Activated CD4-positive, alpha-beta T cell treated with anti-CD3 and anti-CD28 coated beads for 36 hours (primary cell): ENCODE data around the gene ZNF691. TPM values are rescaled to one million over a fixed set of nuclear protein-coding genes. Genes with fewer than 3 reads are reported as not detected.

Experiments used
- ATAC-seq: fragments of 200-7000 bp; cut with Tn5 transposase; one replicate; pipeline ENCODE4 v1.10.0; 2021; ENCODE audit warnings: mild to moderate bottlenecking, moderate library complexity
- CTCF ChIA-PET: fragments of 350-600 bp; sonication (Branson Sonifier 250); formaldehyde crosslinking; loops from one replicate; lab custom pipeline; 2021; ENCODE audit warnings: antibody characterized with exemption; lab: Charles Lee
- POLR2A ChIA-PET: fragments of 350-600 bp; sonication (Branson Sonifier 250); formaldehyde crosslinking; loops from one replicate; lab custom pipeline; 2021; ENCODE audit warnings: antibody characterized with exemption, inconsistent platforms; lab: Charles Lee
- DNase-seq: peaks from one replicate; pipeline ENCODE4 v3.0.0-alpha.2; 2020
- H3K27ac Mint-ChIP-seq: one replicate; pipeline ENCODE4 v1.8.0; 2021; ENCODE audit warnings: mixed read lengths
- H3K27me3 Mint-ChIP-seq: one replicate; pipeline ENCODE4 v1.8.0; 2021; ENCODE audit warnings: mixed read lengths
- H3K36me3 Mint-ChIP-seq: one replicate; pipeline ENCODE4 v1.8.0; 2021; ENCODE audit warnings: low read depth, mixed read lengths
- H3K4me1 Mint-ChIP-seq: one replicate; pipeline ENCODE4 v1.8.0; 2021; ENCODE audit warnings: mixed read lengths
- H3K4me3 Mint-ChIP-seq: one replicate; pipeline ENCODE4 v1.8.0; 2021; ENCODE audit warnings: mild to moderate bottlenecking, moderate library complexity, mixed read lengths
- H3K9me3 Mint-ChIP-seq: one replicate; pipeline ENCODE4 v1.8.0; 2021; ENCODE audit warnings: low read depth, mixed read lengths
- intact Hi-C, 2 experiments: fragments of 100-400 bp; cut with DNase I in 1 of 2; cut with micrococcal nuclease in 1 of 2; formaldehyde crosslinking; loops; one replicate each; pipeline versions ENCODE4 v1.14.2 to v1.15.1; 2022 to 2024; cut with DNase I, micrococcal nuclease
- total RNA-seq, 2 experiments: library from RNA; stranded (reverse); gene quantifications; one replicate each; pipeline ENCODE4 v1.2.3, GENCODE V29; 2021

Gene ZNF691
- total RNA-seq, 2 experiments from 2014 or later, result 10.5 to 11.7 TPM

GRCh38 chr1:42816585-42817439 lies 29.6 kb upstream of the ZNF691 start, which contains the start of the genes ERMAP and SVBP:
TSS of gene ERMAP (plus strand) at chr1:42817122. CDS start at chr1:42830449, 13,327 bp downstream.
TSS of gene SVBP (minus strand) at chr1:42817397. CDS start at chr1:42816544, 853 bp downstream.
- Mint-ChIP-seq H3K36me3 (peaks cover 4% of the 10 kb centered on the region), H3K27ac (peak within 1 kb of the TSS; percentile 84), H3K27me3 (peaks cover 2% of the 10 kb centered on the region), H3K4me1 (peaks cover 16% of the 10 kb centered on the region), H3K4me3 (peak within 1 kb of the TSS; percentile 77), H3K9me3 (no peaks in the 10 kb centered on the region)
- peak; percentile 90 for ATAC-seq
- intact Hi-C loops, result loop anchor here (1.0 to 2.0 kb wide), 11 partner anchors 29 to 1214 kb away; partner anchors contain the start of genes C1orf50 (in 2 of the 2), P3H1 (in 2 of the 2), ZNF691 (in 2 of the 2) and CCDC30 (in 1 of the 2)
- POLR2A ChIA-PET, result interaction anchor here (0.8 to 2.8 kb wide), 3 partner anchors 30 to 50 kb away, joined by 3 to 13 read pairs (median 12); partner anchors contain the start of genes C1orf50, P3H1 and ZNF691
- CTCF ChIA-PET, result interaction anchor here (0.5 to 3.9 kb wide), 11 partner anchors 8 to 191 kb away, joined by 3 to 27 read pairs (median 5); partner anchors contain the start of genes C1orf50, P3H1 and ZNF691
- peak; percentile 98 for DNase-seq

- Mint-ChIP-seq H3K27ac (no peak overlapping the region), H3K27me3 (peaks cover 2% of the 10 kb centered on the region), H3K9me3 (no peaks in the 10 kb centered on the region), H3K4me1 (peaks cover 16% of the 10 kb centered on the region), H3K36me3 (peaks cover 4% of the 10 kb centered on the region), H3K4me3 (peak overlapping the region; percentile 77)
- DNase-seq, result no peak
- ATAC-seq, result no peak
- CTCF ChIA-PET, result interaction anchor here (0.5 to 3.9 kb wide), 7 partner anchors 18 to 104 kb away, joined by 3 to 27 read pairs (median 5); partner anchors contain the start of genes C1orf50, P3H1 and ZNF691
- intact Hi-C loops, result loop anchor here (1.0 to 2.0 kb wide), 11 partner anchors 29 to 1213 kb away; partner anchors contain the start of genes C1orf50 (in 2 of the 2), P3H1 (in 2 of the 2), ZNF691 (in 2 of the 2) and CCDC30 (in 1 of the 2)
- POLR2A ChIA-PET, result interaction anchor here (0.6 to 2.8 kb wide), 4 partner anchors 9 to 51 kb away, joined by 3 to 13 read pairs (median 8); partner anchors contain the start of genes C1orf50, P3H1 and ZNF691
Observed at GRCh38 chr1:42817440-42817767, 29.0 kb upstream of the ZNF691 start.

GRCh38 chr1:42817976-42818375 lies 28.4 kb upstream of the ZNF691 start:
- ATAC-seq, result no peak
- H3K36me3 Mint-ChIP-seq, result peaks cover 4% of the 10 kb centered on the region
- DNase-seq, result no peak
- intact Hi-C loops, result loop anchor here (1.0 to 2.0 kb wide), 11 partner anchors 28 to 1213 kb away; partner anchors contain the start of genes C1orf50 (in 2 of the 2), P3H1 (in 2 of the 2), ZNF691 (in 2 of the 2) and CCDC30 (in 1 of the 2)
- H3K27ac Mint-ChIP-seq, result no peak overlapping the region
- POLR2A ChIA-PET, result interaction anchor here (0.6 to 2.8 kb wide), 5 partner anchors 9 to 141 kb away, joined by 3 to 13 read pairs (median 3); partner anchors contain the start of genes C1orf50, P3H1 and ZNF691
- peaks cover 2% of the 10 kb centered on the region for H3K27me3 Mint-ChIP-seq
- H3K4me3 Mint-ChIP-seq, result peak overlapping the region; percentile 50
- CTCF ChIA-PET, result interaction anchor here (1.0 to 3.9 kb wide), 5 partner anchors 18 to 52 kb away, joined by 3 to 27 read pairs (median 5); partner anchors contain the start of genes C1orf50, P3H1 and ZNF691
- peaks cover 21% of the 10 kb centered on the region for H3K4me1 Mint-ChIP-seq
- H3K9me3 Mint-ChIP-seq, result no peaks in the 10 kb centered on the region

- H3K36me3 Mint-ChIP-seq, result peaks cover 3% of the 10 kb centered on the region
- H3K9me3 Mint-ChIP-seq, result no peaks in the 10 kb centered on the region
- CTCF ChIA-PET, result interaction anchor here (0.6 to 2.5 kb wide), 3 partner anchors 25 to 1363 kb away, joined by 3 to 12 read pairs (median 5); partner anchors contain the start of gene ZNF691
- intact Hi-C loops, result no loop called here
- no peak for DNase-seq
- ATAC-seq, result no peak
- H3K4me3 Mint-ChIP-seq, result no peak overlapping the region
- H3K27me3 Mint-ChIP-seq, result peaks cover 2% of the 10 kb centered on the region
- peaks cover 23% of the 10 kb centered on the region for H3K4me1 Mint-ChIP-seq
- POLR2A ChIA-PET, result interaction anchor here (0.6 kb wide), 1 partner anchor 8 kb away, joined by 4 read pairs; no protein-coding TSS in a partner anchor
- no peak overlapping the region for H3K27ac Mint-ChIP-seq
Observed at GRCh38 chr1:42820813-42821212, 25.6 kb upstream of the ZNF691 start.

GRCh38 chr1:42821690-42822089 lies 24.7 kb upstream of the ZNF691 start:
- intact Hi-C loops, result no loop called here
- DNase-seq (no peak), ATAC-seq (no peak)
- Mint-ChIP-seq H3K4me3 (no peak overlapping the region), H3K27me3 (peaks cover 2% of the 10 kb centered on the region), H3K36me3 (peaks cover 3% of the 10 kb centered on the region), H3K9me3 (no peaks in the 10 kb centered on the region), H3K4me1 (peaks cover 16% of the 10 kb centered on the region), H3K27ac (no peak overlapping the region)
- CTCF ChIA-PET, result interaction anchor here (0.6 to 2.5 kb wide), 2 partner anchors 25 to 1363 kb away, joined by 3 to 12 read pairs; partner anchors contain the start of gene ZNF691
- POLR2A ChIA-PET, result no interaction called here

- intact Hi-C loops, result no loop called here
- no peak for DNase-seq
- Mint-ChIP-seq H3K27ac (no peak overlapping the region), H3K27me3 (peaks cover 2% of the 10 kb centered on the region), H3K4me3 (no peak overlapping the region), H3K36me3 (peaks cover 3% of the 10 kb centered on the region), H3K9me3 (no peaks in the 10 kb centered on the region), H3K4me1 (peaks cover 12% of the 10 kb centered on the region)
- ChIA-PET CTCF (interaction anchor here (1.0 to 1.3 kb wide), 4 partner anchors 9 to 251 kb away, joined by 3 to 4 read pairs (median 3); no protein-coding TSS in a partner anchor), POLR2A (no interaction called here)
- ATAC-seq, result no peak
Observed at GRCh38 chr1:42822800-42823392, 23.5 kb upstream of the ZNF691 start.

- Mint-ChIP-seq H3K4me1 (peaks cover 9% of the 10 kb centered on the region), H3K9me3 (no peaks in the 10 kb centered on the region), H3K27ac (no peak overlapping the region), H3K27me3 (no peaks in the 10 kb centered on the region), H3K36me3 (no peaks in the 10 kb centered on the region), H3K4me3 (no peak overlapping the region)
- DNase-seq, result no peak
- ChIA-PET CTCF (interaction anchor here (0.9 to 1.4 kb wide), 3 partner anchors 9 to 249 kb away, joined by 3 to 4 read pairs (median 3); no protein-coding TSS in a partner anchor), POLR2A (interaction anchor here (1.0 kb wide), 1 partner anchor 89 kb away, joined by 3 read pairs; no protein-coding TSS in a partner anchor)
- intact Hi-C loops, result no loop called here
- no peak for ATAC-seq
Observed at GRCh38 chr1:42824481-42825035, 21.9 kb upstream of the ZNF691 start.

- H3K4me1 Mint-ChIP-seq, result peaks cover 9% of the 10 kb centered on the region
- no peaks in the 10 kb centered on the region for H3K9me3 Mint-ChIP-seq
- intact Hi-C loops, result no loop called here
- CTCF ChIA-PET, result interaction anchor here (0.9 to 1.4 kb wide), 4 partner anchors 9 to 248 kb away, joined by 3 to 4 read pairs (median 4); no protein-coding TSS in a partner anchor
- no peak overlapping the region for H3K27ac Mint-ChIP-seq
- POLR2A ChIA-PET, result interaction anchor here (1.0 kb wide), 1 partner anchor 88 kb away, joined by 3 read pairs; no protein-coding TSS in a partner anchor
- ATAC-seq, result no peak
- no peak overlapping the region for H3K4me3 Mint-ChIP-seq
- no peaks in the 10 kb centered on the region for H3K36me3 Mint-ChIP-seq
- no peaks in the 10 kb centered on the region for H3K27me3 Mint-ChIP-seq
- DNase-seq, result no peak
Observed at GRCh38 chr1:42825036-42825851, 21.2 kb upstream of the ZNF691 start.

GRCh38 chr1:42830631-42831030 lies 15.8 kb upstream of the ZNF691 start:
- ChIA-PET CTCF (interaction anchor here (1.0 kb wide), 1 partner anchor 18 kb away, joined by 3 read pairs; no protein-coding TSS in a partner anchor), POLR2A (interaction anchor here (0.6 kb wide), 1 partner anchor 1646 kb away, joined by 5 read pairs; no protein-coding TSS in a partner anchor)
- DNase-seq, result no peak
- no peaks in the 10 kb centered on the region for H3K36me3 Mint-ChIP-seq
- no peak for ATAC-seq
- H3K4me1 Mint-ChIP-seq, result no peaks in the 10 kb centered on the region
- no peak overlapping the region for H3K4me3 Mint-ChIP-seq
- no peaks in the 10 kb centered on the region for H3K27me3 Mint-ChIP-seq
- intact Hi-C loops, result no loop called here
- no peak overlapping the region for H3K27ac Mint-ChIP-seq
- H3K9me3 Mint-ChIP-seq, result no peaks in the 10 kb centered on the region
